Bronchial epithelial cell (primary cell): ENCODE data around the gene SLC51A. TPM values are rescaled to one million over a fixed set of nuclear protein-coding genes. Genes with fewer than 3 reads are reported as not detected.
"Not testable (repeated sequence)": the region's sequence is repeated elsewhere in the genome, so short reads cannot be mapped to it uniquely, and the experiment has no call there.

ENCODE experiments used
- DNase-seq: peaks from one replicate; pipeline ENCODE4 v3.0.0-alpha.2; 2010; ENCODE audit warnings: low read depth
- FAIRE-seq: peaks from 2 replicates; lab custom pipeline; 2011; peaks lifted over from hg19 to GRCh38; lab: Jason Lieb, UNC
- H3K27me3 ChIP-seq: 2 replicates; pipeline ENCODE4 v1.5.1; 2011; ENCODE audit warnings: low read length; ENCODE audit not compliant: control insufficient read depth, insufficient read depth
- H3K36me3 ChIP-seq: 2 replicates; pipeline ENCODE4 v1.5.1; 2011; ENCODE audit warnings: low read length; ENCODE audit not compliant: control insufficient read depth, insufficient read depth
- H3K4me3 ChIP-seq: 2 replicates; pipeline ENCODE4 v1.5.1; 2011; ENCODE audit warnings: mild to moderate bottlenecking, low read depth, low read length, control low read depth
- CTCF ChIP-seq: IDR thresholded peaks from 2 replicates; pipeline ENCODE4 v1.5.1; 2011; ENCODE audit warnings: mild to moderate bottlenecking, moderate library complexity, low read length, control low read depth, inconsistent platforms; ENCODE audit not compliant: insufficient read depth, severe bottlenecking
- total RNA-seq: library from RNA; depleted of rRNA; stranded (reverse); fragments of >200 nt; gene quantifications from 2 replicates; pipeline ENCODE4 v1.2.1, GENCODE V29; 2014

SLC51A gene
- 0.26 TPM in 1 of 2 replicates, not detected in the other for total RNA-seq

- peaks cover 10% of the 10 kb centered on the region for H3K27me3 ChIP-seq
- DNase-seq: no peak
- TF ChIP-seq CTCF: no peak
- no peaks in the 10 kb centered on the region for H3K36me3 ChIP-seq
- H3K4me3 ChIP-seq: no peak within 1 kb of the TSS
- FAIRE-seq: no peak
These were observed at the start of gene SLC51A for GRCh38 chr3:196216089-196216564. TSS of gene SLC51A (plus strand) at chr3:196216534. CDS start at chr3:196216713, 179 bp downstream.

- Histone ChIP-seq H3K27me3 (no peaks in the 10 kb centered on the region), H3K4me3 (no peak overlapping the region), H3K36me3 (no peaks in the 10 kb centered on the region)
- FAIRE-seq: no peak
- TF ChIP-seq CTCF: no peak
- DNase-seq: no peak
These were observed 49.6 kb upstream of the SLC51A start for GRCh38 chr3:196166741-196167140.

GRCh38 chr3:196168808-196169391 lies 47.4 kb upstream of the SLC51A start:
- Histone ChIP-seq H3K27me3 (no peaks in the 10 kb centered on the region), H3K36me3 (no peaks in the 10 kb centered on the region), H3K4me3 (no peak overlapping the region)
- TF ChIP-seq CTCF: no peak
- DNase-seq (no peak), FAIRE-seq (no peak)

- Histone ChIP-seq H3K4me3 (no peak overlapping the region), H3K27me3 (no peaks in the 10 kb centered on the region), H3K36me3 (no peaks in the 10 kb centered on the region)
- FAIRE-seq (no peak), DNase-seq (no peak)
- TF ChIP-seq CTCF: no peak
These were observed 46.5 kb upstream of the SLC51A start for GRCh38 chr3:196169836-196170240.

GRCh38 chr3:196170296-196170695 lies 46.0 kb upstream of the SLC51A start:
- DNase-seq, H3K4me3 ChIP-seq, H3K36me3 ChIP-seq, FAIRE-seq, H3K27me3 ChIP-seq: not testable (repeated sequence)

GRCh38 chr3:196174652-196175051 lies 41.7 kb upstream of the SLC51A start:
- no peaks in the 10 kb centered on the region for H3K36me3 ChIP-seq
- H3K27me3 ChIP-seq: no peaks in the 10 kb centered on the region
- no peak for TF ChIP-seq CTCF
- FAIRE-seq: no peak
- DNase-seq: no peak
- H3K4me3 ChIP-seq: no peak overlapping the region
